B cell (primary cell): ENCODE measurements around the gene VAC14.

ENCODE experiments used
- EZH2 ChIP-seq: IDR thresholded peaks from 2 replicates; pipeline ENCODE4 v1.6.1; 2012; ENCODE audit warnings: borderline replicate concordance, low read depth, mild to moderate bottlenecking, moderate library complexity, low read length; ENCODE audit not compliant: insufficient read depth, poor library complexity, severe bottlenecking
- TF ChIP-seq, protein P1 (sequence below): fragments of 200-600 bp; IDR thresholded peaks from one replicate; pipeline ENCODE4 v1.8.0; 2022; ENCODE audit warnings: antibody characterized with exemption, mild to moderate bottlenecking

DNA sequence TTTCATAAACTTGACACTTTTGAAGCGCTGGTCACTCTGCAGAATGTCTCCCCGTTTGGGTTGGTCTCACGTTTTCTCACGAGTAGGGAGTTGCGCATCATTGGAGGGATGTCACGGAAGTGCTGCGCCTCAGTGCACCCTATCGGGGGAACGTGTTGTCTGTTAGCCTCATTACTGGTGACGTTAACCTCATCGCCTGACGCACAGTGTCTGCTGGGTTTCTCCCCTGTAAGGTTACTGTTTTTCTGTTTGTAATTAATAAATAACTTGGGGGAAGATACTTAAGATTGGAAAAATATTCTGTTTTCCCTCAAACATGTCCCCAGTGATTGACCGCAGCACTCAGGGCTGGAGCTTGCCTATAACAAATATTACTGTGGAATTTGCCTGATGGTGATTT is 26.7 kb downstream of the VAC14 start:
- TF ChIP-seq, protein P1, sequence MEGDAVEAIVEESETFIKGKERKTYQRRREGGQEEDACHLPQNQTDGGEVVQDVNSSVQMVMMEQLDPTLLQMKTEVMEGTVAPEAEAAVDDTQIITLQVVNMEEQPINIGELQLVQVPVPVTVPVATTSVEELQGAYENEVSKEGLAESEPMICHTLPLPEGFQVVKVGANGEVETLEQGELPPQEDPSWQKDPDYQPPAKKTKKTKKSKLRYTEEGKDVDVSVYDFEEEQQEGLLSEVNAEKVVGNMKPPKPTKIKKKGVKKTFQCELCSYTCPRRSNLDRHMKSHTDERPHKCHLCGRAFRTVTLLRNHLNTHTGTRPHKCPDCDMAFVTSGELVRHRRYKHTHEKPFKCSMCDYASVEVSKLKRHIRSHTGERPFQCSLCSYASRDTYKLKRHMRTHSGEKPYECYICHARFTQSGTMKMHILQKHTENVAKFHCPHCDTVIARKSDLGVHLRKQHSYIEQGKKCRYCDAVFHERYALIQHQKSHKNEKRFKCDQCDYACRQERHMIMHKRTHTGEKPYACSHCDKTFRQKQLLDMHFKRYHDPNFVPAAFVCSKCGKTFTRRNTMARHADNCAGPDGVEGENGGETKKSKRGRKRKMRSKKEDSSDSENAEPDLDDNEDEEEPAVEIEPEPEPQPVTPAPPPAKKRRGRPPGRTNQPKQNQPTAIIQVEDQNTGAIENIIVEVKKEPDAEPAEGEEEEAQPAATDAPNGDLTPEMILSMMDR, result no peak
- TF ChIP-seq EZH2, result no peak
